DND-41 (cell line): ENCODE data around the gene C16orf78.

Experiments used
- ATAC-seq: fragments of 200-7000 bp; cut with Tn5 transposase; 3 replicates; pipeline ENCODE4 v1.9.1; 2021; ENCODE audit warnings: low read depth; ENCODE audit not compliant: insufficient read depth
- DNase-seq: peaks from one replicate; pipeline ENCODE4 v3.0.0-alpha.2; 2020
- H2AFZ ChIP-seq: 2 replicates; pipeline ENCODE4 v1.6.0; 2012; ENCODE audit warnings: low read depth, low read length
- H3K27ac ChIP-seq: 2 replicates; pipeline ENCODE4 v1.5.1; 2012; ENCODE audit warnings: low read length, inconsistent platforms
- H3K27me3 ChIP-seq: fragments of 200-600 bp; sonication (generic); 2 replicates; pipeline ENCODE4 v1.6.0; 2012; ENCODE audit warnings: low read length, mild to moderate bottlenecking, inconsistent platforms; ENCODE audit not compliant: insufficient read depth, poor library complexity
- H3K36me3 ChIP-seq: 2 replicates; pipeline ENCODE4 v1.5.1; 2012; ENCODE audit warnings: low read length, inconsistent platforms; ENCODE audit not compliant: insufficient read depth
- H3K4me1 ChIP-seq: 2 replicates; pipeline ENCODE4 v1.5.1; 2012; ENCODE audit warnings: mild to moderate bottlenecking, low read length; ENCODE audit not compliant: insufficient read depth
- H3K4me2 ChIP-seq: 2 replicates; pipeline ENCODE4 v1.6.0; 2012; ENCODE audit warnings: mild to moderate bottlenecking, moderate library complexity, low read length, inconsistent platforms; ENCODE audit not compliant: insufficient read depth
- H3K4me3 ChIP-seq, 2 experiments: fragments of 200-600 bp in 1 of 2; shearing (Covaris generic) in 1 of 2; 2 replicates each; pipeline ENCODE4 v1.5.1; 2012 to 2016; ENCODE audit warnings: inconsistent platforms in 2 of 2, low read length in 2 of 2, mild to moderate bottlenecking in 2 of 2, low read depth in 1 of 2, moderate library complexity in 1 of 2
- H3K79me2 ChIP-seq: 2 replicates; pipeline ENCODE4 v1.6.0; 2012; ENCODE audit warnings: low read length, inconsistent platforms; ENCODE audit not compliant: insufficient read depth
- H3K9ac ChIP-seq: 2 replicates; pipeline ENCODE4 v1.6.0; 2012; ENCODE audit warnings: low read depth, mild to moderate bottlenecking, inconsistent platforms, low read length, moderate library complexity
- H3K9me3 ChIP-seq: 2 replicates; pipeline ENCODE4 v1.5.1; 2012; ENCODE audit warnings: low read length, moderate library complexity, mild to moderate bottlenecking, inconsistent platforms; ENCODE audit not compliant: insufficient read depth, severe bottlenecking
- H4K20me1 ChIP-seq: 2 replicates; pipeline ENCODE4 v1.6.0; 2012; ENCODE audit warnings: low read length; ENCODE audit not compliant: insufficient read depth
- CTCF ChIP-seq: IDR thresholded peaks from 2 replicates; pipeline ENCODE4 v1.5.1; 2012; ENCODE audit warnings: borderline replicate concordance, low read length, moderate library complexity, mild to moderate bottlenecking; ENCODE audit not compliant: poor library complexity, severe bottlenecking; ENCODE audit errors: extremely low read depth
- EZH2 ChIP-seq: IDR thresholded peaks from 3 replicates; pipeline ENCODE4 v1.6.1; 2012; ENCODE audit warnings: borderline replicate concordance, low read depth, mild to moderate bottlenecking, moderate library complexity, low read length, inconsistent platforms; ENCODE audit not compliant: severe bottlenecking

The C16orf78 gene

GRCh38 chr16:49338611-49339265, 34.9 kb upstream of the C16orf78 start:
- no peaks in the 10 kb centered on the region for H3K79me2 ChIP-seq
- no peaks in the 10 kb centered on the region for H4K20me1 ChIP-seq
- H3K4me3 ChIP-seq: no peak overlapping the region
- no peak overlapping the region for H3K4me2 ChIP-seq
- TF ChIP-seq EZH2: no peak
- TF ChIP-seq CTCF: no peak
- H3K27ac ChIP-seq: no peak overlapping the region
- H2AFZ ChIP-seq: no peak overlapping the region
- H3K4me1 ChIP-seq: peaks cover 11% of the 10 kb centered on the region
- DNase-seq: peak; percentile 72
- no peaks in the 10 kb centered on the region for H3K36me3 ChIP-seq
- H3K9ac ChIP-seq: no peak overlapping the region
- H3K9me3 ChIP-seq: no peaks in the 10 kb centered on the region
- peak; percentile 95 for ATAC-seq
- H3K27me3 ChIP-seq: no peaks in the 10 kb centered on the region

GRCh38 chr16:49340466-49340865, 33.1 kb upstream of the C16orf78 start:
- no peak overlapping the region for H2AFZ ChIP-seq
- ATAC-seq (no peak), DNase-seq (no peak)
- no peaks in the 10 kb centered on the region for H3K9me3 ChIP-seq
- H3K9ac ChIP-seq: no peak overlapping the region
- TF ChIP-seq CTCF (no peak), EZH2 (no peak)
- no peak overlapping the region for H3K27ac ChIP-seq
- peaks cover 11% of the 10 kb centered on the region for H3K4me1 ChIP-seq
- no peaks in the 10 kb centered on the region for H3K27me3 ChIP-seq
- H3K36me3 ChIP-seq: no peaks in the 10 kb centered on the region
- no peak overlapping the region for H3K4me3 ChIP-seq
- no peaks in the 10 kb centered on the region for H3K79me2 ChIP-seq
- H4K20me1 ChIP-seq: no peaks in the 10 kb centered on the region; the same call in 1 of the 2 replicates
- no peak overlapping the region for H3K4me2 ChIP-seq

GRCh38 chr16:49341706-49342105, 31.9 kb upstream of the C16orf78 start:
- Histone ChIP-seq H4K20me1 (no peaks in the 10 kb centered on the region; the same call in 1 of the 2 replicates), H3K27me3 (no peaks in the 10 kb centered on the region), H3K9ac (no peak overlapping the region), H3K79me2 (no peaks in the 10 kb centered on the region), H3K9me3 (no peaks in the 10 kb centered on the region), H3K4me3 (no peak overlapping the region), H3K27ac (no peak overlapping the region), H3K4me2 (no peak overlapping the region), H3K36me3 (no peaks in the 10 kb centered on the region), H3K4me1 (peaks cover 11% of the 10 kb centered on the region), H2AFZ (no peak overlapping the region)
- DNase-seq (no peak), ATAC-seq (no peak)
- TF ChIP-seq EZH2 (no peak), CTCF (no peak)
